Measurements from ENCODE around the gene NRXN3. TPM values are rescaled to one million over a fixed set of nuclear protein-coding genes. Genes with fewer than 3 reads are reported as not detected.

NRXN3 gene
- total RNA-seq, 2 donors from 2014 or later: 1.3 to 2.3 TPM

DNA sequence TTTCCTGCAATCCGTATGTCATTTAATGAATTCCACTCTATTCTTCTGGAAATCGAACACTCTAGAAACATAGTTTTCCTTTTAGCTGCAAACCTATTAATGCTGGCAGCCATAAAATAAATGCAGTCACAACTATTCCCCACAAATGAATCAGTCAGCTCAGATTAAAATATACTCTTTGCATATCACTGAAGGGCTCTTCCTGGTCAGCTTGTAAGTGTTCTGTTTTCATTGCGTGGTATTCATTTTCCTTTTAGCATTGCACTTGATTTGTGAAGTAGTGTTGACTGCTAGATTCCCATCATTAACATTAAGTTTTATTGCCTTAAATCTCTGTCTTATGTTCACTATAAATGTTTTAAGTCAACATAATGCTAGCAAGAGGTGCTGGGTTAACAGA, 1355.2 kb downstream of the NRXN3 start:
- H3K4me3 ChIP-seq: no peak overlapping the region
- 91 to 93% methylated on average over 3 of the region's 3 CpGs for WGBS, 2 donors
- H3K27me3 ChIP-seq: no peaks in the 10 kb centered on the region
- no peak for ATAC-seq
- no peak for TF ChIP-seq CTCF (IDR thresholded peaks at IDR 0.05)
- no peak for TF ChIP-seq POLR2A (IDR thresholded peaks at IDR 0.05)
- DNase-seq: no peak
- no peaks in the 10 kb centered on the region for H3K36me3 ChIP-seq (replicated peaks in 1 of 2; ENCODE audit: insufficient read depth in 1 of 2, low read depth in 2 of 2)
- no peaks in the 10 kb centered on the region for H3K4me1 ChIP-seq
- no peaks in the 10 kb centered on the region for H3K9me3 ChIP-seq
- no peak overlapping the region for H3K27ac ChIP-seq
- intact Hi-C loops (cut with DNase I): no loop called here

DNA sequence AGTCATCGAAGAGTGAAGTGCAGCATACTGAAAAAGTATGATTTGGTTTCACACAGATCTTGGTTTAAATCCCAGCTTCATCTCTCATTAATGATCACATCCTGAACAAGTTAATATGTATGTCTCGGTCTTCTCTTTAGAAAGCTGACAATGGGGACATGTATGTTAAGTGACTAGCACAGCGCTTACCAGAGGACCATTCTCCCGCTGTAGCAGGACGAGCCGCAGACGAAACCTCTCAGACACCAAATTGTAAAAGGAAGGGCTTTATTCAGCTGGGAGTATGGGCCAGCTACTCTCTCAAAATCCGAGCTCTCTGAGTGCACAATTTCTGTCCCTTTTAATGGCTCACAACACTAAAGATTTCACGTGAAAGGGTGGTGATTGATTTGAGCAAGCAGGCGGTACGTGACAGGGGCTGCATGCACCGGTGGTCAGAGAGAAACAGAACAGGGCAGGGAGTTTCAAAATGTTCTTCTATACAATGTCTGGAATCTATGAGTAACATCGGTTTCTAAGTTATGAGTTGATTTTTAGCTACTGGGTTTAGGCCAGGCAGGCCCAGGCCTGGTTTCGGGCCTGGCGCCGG, 1358.7 kb downstream of the NRXN3 start:
- peak overlapping the region in 1 of 4 donors; percentile 1 for H3K27ac ChIP-seq
- no peak for ATAC-seq
- H3K9me3 ChIP-seq: no peaks in the 10 kb centered on the region
- 73 to 87% methylated on average over 16 of the region's 16 CpGs for WGBS, 2 donors
- H3K36me3 ChIP-seq (replicated peaks in 1 of 2; ENCODE audit: insufficient read depth in 1 of 2, low read depth in 2 of 2): no peaks in the 10 kb centered on the region
- DNase-seq: no peak
- no peak for TF ChIP-seq CTCF (IDR thresholded peaks at IDR 0.05)
- TF ChIP-seq POLR2A (IDR thresholded peaks at IDR 0.05): no peak
- H3K27me3 ChIP-seq: no peaks in the 10 kb centered on the region
- intact Hi-C loops (cut with DNase I): no loop called here
- no peaks in the 10 kb centered on the region for H3K4me1 ChIP-seq
- H3K4me3 ChIP-seq: no peak overlapping the region

DNA sequence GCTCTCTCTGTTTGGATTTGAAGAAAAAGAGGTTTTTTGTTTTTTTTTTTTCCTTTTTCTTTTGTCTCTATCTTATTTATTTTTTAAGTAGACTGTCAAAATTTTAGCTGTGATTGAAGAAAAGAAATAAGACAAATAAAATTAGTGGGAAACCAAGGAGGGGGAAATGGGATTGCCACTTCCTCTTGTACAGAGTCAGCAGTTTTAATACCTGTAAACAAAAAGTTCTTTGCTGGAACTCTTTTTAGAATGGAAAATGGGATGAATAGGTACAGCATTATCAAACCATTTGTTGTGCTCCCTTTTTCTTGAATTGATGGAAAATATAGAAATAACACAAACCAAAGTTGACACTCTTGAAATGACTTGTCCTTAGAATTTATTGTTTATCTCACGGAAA, 1360.4 kb downstream of the NRXN3 start:
- Histone ChIP-seq H3K4me1 (peaks cover 8% of the 10 kb centered on the region), H3K9me3 (no peaks in the 10 kb centered on the region), H3K36me3 (replicated peaks in 1 of 2; ENCODE audit: insufficient read depth in 1 of 2, low read depth in 2 of 2) (no peaks in the 10 kb centered on the region), H3K27me3 (no peaks in the 10 kb centered on the region), H3K4me3 (no peak overlapping the region), H3K27ac (no peak overlapping the region)
- no peak for TF ChIP-seq CTCF (IDR thresholded peaks at IDR 0.05)
- TF ChIP-seq POLR2A (IDR thresholded peaks at IDR 0.05): no peak
- WGBS, 2 donors: 82 to 100% methylated on average over 1 of the region's 1 CpG
- intact Hi-C loops (cut with DNase I): no loop called here
- DNase-seq (no peak), ATAC-seq (no peak)

DNA sequence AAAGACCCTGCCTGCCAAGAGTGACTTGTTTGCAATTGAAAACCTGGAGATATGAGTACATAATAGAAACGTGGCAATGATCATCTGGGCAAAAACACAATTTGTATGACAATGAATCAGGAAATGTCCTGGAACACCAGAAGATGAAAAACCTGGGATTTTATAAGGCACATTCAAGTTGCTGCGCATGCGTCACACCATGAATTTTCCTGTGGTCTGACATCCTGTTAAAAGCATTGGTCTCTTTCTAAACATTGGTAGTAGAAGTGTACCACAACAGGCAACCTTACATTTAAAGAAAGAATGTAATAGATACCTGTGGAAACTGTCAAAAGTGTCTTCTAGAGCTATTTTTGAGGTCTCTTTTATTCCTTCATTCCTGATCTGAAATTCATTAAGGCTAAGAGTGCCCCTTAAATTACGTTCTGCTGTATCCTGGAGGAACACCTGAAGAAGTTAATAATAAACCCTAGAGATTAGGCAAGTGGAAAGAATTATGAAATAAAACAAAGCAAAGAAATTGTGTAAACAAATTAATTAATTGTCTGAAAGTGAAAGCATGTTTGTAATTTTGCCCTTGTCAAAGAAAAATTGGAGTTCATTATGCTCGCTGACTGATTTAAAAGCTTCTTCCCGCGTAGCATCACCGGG, 1364.7 kb downstream of the NRXN3 start:
- ATAC-seq (peak; percentile 69), DNase-seq (peak; percentile 19 to 64 (median 50))
- H3K27me3 ChIP-seq: no peaks in the 10 kb centered on the region
- no peaks in the 10 kb centered on the region for H3K9me3 ChIP-seq
- H3K36me3 ChIP-seq (replicated peaks in 1 of 2; ENCODE audit: insufficient read depth in 1 of 2, low read depth in 2 of 2): no peaks in the 10 kb centered on the region
- WGBS, 2 donors: 19 to 22% methylated on average over 8 of the region's 8 CpGs
- H3K4me3 ChIP-seq: no peak overlapping the region
- peaks cover 8% of the 10 kb centered on the region for H3K4me1 ChIP-seq
- H3K27ac ChIP-seq: peak overlapping the region in 2 of 4 donors; percentile 7 to 64
- intact Hi-C loops (cut with DNase I): no loop called here
- TF ChIP-seq POLR2A (IDR thresholded peaks at IDR 0.05): no peak
- TF ChIP-seq CTCF (IDR thresholded peaks at IDR 0.05): no peak

- intact Hi-C loops (cut with DNase I): no loop called here
- Histone ChIP-seq H3K27me3 (no peaks in the 10 kb centered on the region), H3K36me3 (replicated peaks in 1 of 2; ENCODE audit: insufficient read depth in 1 of 2, low read depth in 2 of 2) (no peaks in the 10 kb centered on the region), H3K4me3 (no peak overlapping the region), H3K27ac (no peak overlapping the region), H3K4me1 (no peaks in the 10 kb centered on the region), H3K9me3 (no peaks in the 10 kb centered on the region)
- ATAC-seq (no peak), DNase-seq (no peak)
- TF ChIP-seq POLR2A (IDR thresholded peaks at IDR 0.05): no peak
- TF ChIP-seq CTCF (IDR thresholded peaks at IDR 0.05): no peak
- 51 to 67% methylated on average over 1 of the region's 1 CpG for WGBS, 2 donors
Observed at GRCh38 chr14:79540394-79540793, 1370.2 kb downstream of the NRXN3 start.

Data from body of pancreas (tissue), 4 donors.